Neural progenitor cell (in vitro differentiated cells): ENCODE data around the gene ZNF292.

Experiments used
- EZH2 ChIP-seq: fragments of 200-600 bp; sonication (generic); IDR thresholded peaks from 2 replicates; pipeline ENCODE4 v1.6.1; 2017; ENCODE audit warnings: antibody characterized with exemption, mild to moderate bottlenecking, moderate library complexity
- TF ChIP-seq, protein P1 (sequence below): fragments of 200-600 bp; sonication (generic); IDR thresholded peaks from 2 replicates; pipeline ENCODE4 v1.5.1; 2017; ENCODE audit warnings: antibody characterized with exemption, mild to moderate bottlenecking

DNA sequence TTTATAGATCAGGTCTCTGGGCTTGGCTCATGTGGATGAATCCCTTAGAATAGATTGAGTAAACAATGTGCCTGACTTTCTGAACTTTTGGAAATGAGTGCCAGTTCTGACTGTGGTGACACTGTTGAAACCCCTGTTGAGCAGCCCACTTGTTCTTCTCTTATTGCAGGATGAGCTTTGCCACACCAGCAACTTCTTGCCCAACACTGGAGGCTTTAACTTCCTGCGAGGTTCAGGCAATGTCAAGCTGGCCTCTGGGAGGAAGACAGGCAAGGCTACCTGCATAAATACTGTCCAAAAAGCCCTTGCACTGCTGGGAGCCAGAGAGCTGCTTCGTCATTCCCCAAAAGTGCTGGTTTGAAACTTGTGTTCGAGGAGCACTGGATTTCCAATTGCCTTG, 134.2 kb downstream of the ZNF292 start:
- no peak for TF ChIP-seq EZH2
- TF ChIP-seq, protein P1, sequence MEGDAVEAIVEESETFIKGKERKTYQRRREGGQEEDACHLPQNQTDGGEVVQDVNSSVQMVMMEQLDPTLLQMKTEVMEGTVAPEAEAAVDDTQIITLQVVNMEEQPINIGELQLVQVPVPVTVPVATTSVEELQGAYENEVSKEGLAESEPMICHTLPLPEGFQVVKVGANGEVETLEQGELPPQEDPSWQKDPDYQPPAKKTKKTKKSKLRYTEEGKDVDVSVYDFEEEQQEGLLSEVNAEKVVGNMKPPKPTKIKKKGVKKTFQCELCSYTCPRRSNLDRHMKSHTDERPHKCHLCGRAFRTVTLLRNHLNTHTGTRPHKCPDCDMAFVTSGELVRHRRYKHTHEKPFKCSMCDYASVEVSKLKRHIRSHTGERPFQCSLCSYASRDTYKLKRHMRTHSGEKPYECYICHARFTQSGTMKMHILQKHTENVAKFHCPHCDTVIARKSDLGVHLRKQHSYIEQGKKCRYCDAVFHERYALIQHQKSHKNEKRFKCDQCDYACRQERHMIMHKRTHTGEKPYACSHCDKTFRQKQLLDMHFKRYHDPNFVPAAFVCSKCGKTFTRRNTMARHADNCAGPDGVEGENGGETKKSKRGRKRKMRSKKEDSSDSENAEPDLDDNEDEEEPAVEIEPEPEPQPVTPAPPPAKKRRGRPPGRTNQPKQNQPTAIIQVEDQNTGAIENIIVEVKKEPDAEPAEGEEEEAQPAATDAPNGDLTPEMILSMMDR, result no peak
